SK-N-SH (cell line): ENCODE results near the gene MET. TPM values are rescaled to one million over a fixed set of nuclear protein-coding genes. Genes with fewer than 3 reads are reported as not detected.

Experiments used
- CTCF ChIA-PET: fragments of 300-600, 350-600 bp; formaldehyde crosslinking; extraction: SDS; loops from one replicate; lab custom pipeline; 2021; lab: Yijun Ruan, JAX
- POLR2A ChIA-PET: fragments of 350-600 bp; sonication (Branson Sonifier 250); formaldehyde crosslinking; extraction: SDS; loops from one replicate; lab custom pipeline; 2020; ENCODE audit warnings: antibody characterized with exemption, inconsistent platforms; lab: Yijun Ruan, JAX
- DNase-seq: peaks from one replicate; pipeline ENCODE4 v3.0.0; 2012
- H2AFZ ChIP-seq: fragments of 200-600 bp; sonication (generic); 2 replicates; pipeline ENCODE4 v1.8.1; 2016; ENCODE audit warnings: antibody characterized with exemption, mild to moderate bottlenecking, low read depth
- H3F3A ChIP-seq: fragments of 200-600 bp; sonication (generic); replicated peaks from 2 replicates; pipeline ENCODE3; 2016; ENCODE audit warnings: antibody characterized with exemption, mild to moderate bottlenecking; ENCODE audit not compliant: insufficient read depth
- H3K27ac ChIP-seq, 2 experiments: fragments of 200-500 bp in 1 of 2; fragments of 200-600 bp in 1 of 2; sonication (Bioruptor generic) in 1 of 2; sonication (generic), shearing (Covaris generic) in 1 of 2; 2 replicates each; pipeline versions ENCODE4 v1.5.1 to v1.6.1; 2014 to 2016; ENCODE audit warnings: low read depth in 2 of 2, inconsistent platforms in 1 of 2, low read length in 1 of 2, mild to moderate bottlenecking in 1 of 2, mixed read lengths in 1 of 2
- H3K27me3 ChIP-seq: fragments of 200-600 bp; sonication (generic), shearing (Covaris generic); 2 replicates; pipeline ENCODE4 v1.6.1; 2016; ENCODE audit warnings: mixed run types; ENCODE audit not compliant: insufficient read depth
- H3K36me3 ChIP-seq, 2 experiments: fragments of 200-500 bp in 1 of 2; fragments of 200-600 bp in 1 of 2; sonication (Bioruptor generic) in 1 of 2; sonication (generic) in 1 of 2; replicated peaks in 1 of 2; 2 replicates each; pipeline versions ENCODE3 to v1.5.1; 2014 to 2016; ENCODE audit warnings: low read length in 1 of 2, mild to moderate bottlenecking in 1 of 2; ENCODE audit not compliant: insufficient read depth in 2 of 2, control insufficient read depth in 1 of 2
- H3K4me1 ChIP-seq, 2 experiments: fragments of 200-500 bp in 1 of 2; fragments of 200-600 bp in 1 of 2; sonication (Bioruptor generic) in 1 of 2; sonication (generic), shearing (Covaris generic) in 1 of 2; 2 replicates each; pipeline versions ENCODE4 v1.5.1 to v1.6.1; 2014 to 2016; ENCODE audit warnings: low read depth in 1 of 2, low read length in 1 of 2, mixed run types in 1 of 2; ENCODE audit not compliant: insufficient read depth in 2 of 2, control insufficient read depth in 1 of 2
- H3K4me2 ChIP-seq: fragments of 200-600 bp; sonication (generic), shearing (Covaris generic); 2 replicates; pipeline ENCODE4 v1.6.1; 2017; ENCODE audit warnings: mixed run types
- H3K4me3 ChIP-seq, 2 experiments: fragments of 200-500 bp in 1 of 2; fragments of 200-600 bp in 1 of 2; sonication (Bioruptor generic) in 1 of 2; sonication (generic), shearing (Covaris generic) in 1 of 2; 2 replicates each; pipeline versions ENCODE4 v1.5.1 to v1.8.1; 2014 to 2016; ENCODE audit warnings: low read depth in 2 of 2, inconsistent platforms in 1 of 2, low read length in 1 of 2, mild to moderate bottlenecking in 1 of 2, mixed read lengths in 1 of 2, moderate library complexity in 1 of 2
- H3K79me2 ChIP-seq: fragments of 200-600 bp; sonication (generic); 2 replicates; pipeline ENCODE4 v1.8.1; 2017; ENCODE audit warnings: mild to moderate bottlenecking; ENCODE audit not compliant: insufficient read depth
- H3K9ac ChIP-seq: fragments of 200-600 bp; sonication (generic); 2 replicates; pipeline ENCODE4 v1.6.1; 2017; ENCODE audit warnings: mixed run types
- H3K9me2 ChIP-seq: fragments of 200-600 bp; sonication (generic); 2 replicates; pipeline ENCODE4 v1.6.1; 2017; ENCODE audit warnings: mixed run types
- H3K9me3 ChIP-seq: fragments of 200-600 bp; sonication (generic); 2 replicates; pipeline ENCODE4 v1.6.1; 2017; ENCODE audit warnings: mixed run types, mild to moderate bottlenecking, moderate library complexity
- H4K20me1 ChIP-seq: fragments of 200-600 bp; sonication (generic); 2 replicates; pipeline ENCODE4 v1.6.1; 2017; ENCODE audit warnings: mild to moderate bottlenecking, mixed run types; ENCODE audit not compliant: insufficient read depth
- CTCF ChIP-seq: fragments of 200-600 bp; sonication (generic); IDR thresholded peaks from 2 replicates; pipeline ENCODE4 v1.6.1; 2017; ENCODE audit warnings: antibody characterized with exemption, mild to moderate bottlenecking, moderate library complexity
- EZH2phosphoT487 ChIP-seq: fragments of 200-600 bp; sonication (generic); IDR thresholded peaks from 2 replicates; pipeline ENCODE4 v1.6.1; 2017; ENCODE audit warnings: low read depth, mixed run types, mild to moderate bottlenecking, antibody characterized with exemption, moderate library complexity, borderline replicate concordance
- FOSL2 ChIP-seq: IDR thresholded peaks from 2 replicates; pipeline ENCODE4 v1.4.0; 2012; ENCODE audit warnings: low read depth, mild to moderate bottlenecking, moderate library complexity, borderline replicate concordance
- FOXJ3 ChIP-seq: sonication (generic); formaldehyde crosslinking; IDR thresholded peaks from 2 replicates; pipeline ENCODE4 v1.5.1; 2020; ENCODE audit warnings: mild to moderate bottlenecking, missing genetic modification reagents
- FOXM1 ChIP-seq: IDR thresholded peaks from 2 replicates; pipeline ENCODE4 v1.4.0; 2012; ENCODE audit warnings: low read depth, mild to moderate bottlenecking
- GABPA ChIP-seq: IDR thresholded peaks from 2 replicates; pipeline ENCODE4 v1.4.0; 2012; ENCODE audit warnings: low read depth, mild to moderate bottlenecking
- GATA2 ChIP-seq: sonication (generic); formaldehyde crosslinking; IDR thresholded peaks from 2 replicates; pipeline ENCODE4 v1.5.0; 2020; ENCODE audit warnings: mild to moderate bottlenecking, missing genetic modification reagents
- IRF3 ChIP-seq: fragments of 150-350 bp; IDR thresholded peaks from 2 replicates; pipeline ENCODE4 v1.6.1; 2016; ENCODE audit warnings: mild to moderate bottlenecking, low read depth, low read length
- JUND ChIP-seq: IDR thresholded peaks from 2 replicates; pipeline ENCODE4 v1.4.0; 2012
- MAX ChIP-seq: IDR thresholded peaks from 2 replicates; pipeline ENCODE4 v1.4.0; 2012; ENCODE audit warnings: low read depth
- MEF2A ChIP-seq: IDR thresholded peaks from 2 replicates; pipeline ENCODE4 v1.4.0; 2012; ENCODE audit warnings: low read depth, borderline replicate concordance
- MXI1 ChIP-seq: IDR thresholded peaks from 2 replicates; pipeline ENCODE4 v1.6.1; 2012; ENCODE audit warnings: mild to moderate bottlenecking, low read depth, low read length, improper control_type of control experiment
- NRF1 ChIP-seq: IDR thresholded peaks from 2 replicates; pipeline ENCODE4 v1.6.1; 2012; ENCODE audit warnings: low read depth, mild to moderate bottlenecking, low read length
- POLR2AphosphoS5 ChIP-seq: IDR thresholded peaks from 2 replicates; pipeline ENCODE4 v1.6.1; 2012; ENCODE audit warnings: low read depth, low read length
- RAD21 ChIP-seq: IDR thresholded peaks from 2 replicates; pipeline ENCODE4 v1.6.1; 2012; ENCODE audit warnings: mild to moderate bottlenecking, low read length
- RCOR1 ChIP-seq: fragments of 150-350 bp; IDR thresholded peaks from 2 replicates; pipeline ENCODE4 v1.6.1; 2017; ENCODE audit warnings: antibody characterized with exemption, low read length
- REST ChIP-seq: IDR thresholded peaks from 2 replicates; pipeline ENCODE4 v1.6.1; 2012; ENCODE audit warnings: mild to moderate bottlenecking, low read depth, low read length, moderate library complexity
- RFX5 ChIP-seq: IDR thresholded peaks from 2 replicates; pipeline ENCODE4 v1.6.1; 2012; ENCODE audit warnings: mild to moderate bottlenecking, improper control_type of control experiment, low read length
- RXRA ChIP-seq: IDR thresholded peaks from 2 replicates; pipeline ENCODE4 v1.4.0; 2012; ENCODE audit warnings: low read depth, mild to moderate bottlenecking, borderline replicate concordance
- SIN3A ChIP-seq: IDR thresholded peaks from 2 replicates; pipeline ENCODE4 v1.6.1; 2012; ENCODE audit warnings: low read depth, mild to moderate bottlenecking, low read length, moderate library complexity, borderline replicate concordance
- TAF1 ChIP-seq: IDR thresholded peaks from 2 replicates; pipeline ENCODE4 v1.6.1; 2012; ENCODE audit warnings: low read depth, mild to moderate bottlenecking, low read length, moderate library complexity, borderline replicate concordance
- TCF12 ChIP-seq: IDR thresholded peaks from 2 replicates; pipeline ENCODE4 v1.4.0; 2012
- USF1 ChIP-seq: IDR thresholded peaks from 2 replicates; pipeline ENCODE4 v1.4.0; 2012; ENCODE audit warnings: low read depth, borderline replicate concordance
- YY1 ChIP-seq: IDR thresholded peaks from 2 replicates; pipeline ENCODE4 v1.4.0; 2012; ENCODE audit warnings: low read depth, mild to moderate bottlenecking
- WGBS: methylation state at CpG from one replicate; pipeline ENCODE4 v1.1.6; 2017; ENCODE audit warnings: low lambda C conversion rate; 5-methylcytosine and 5-hydroxymethylcytosine counted together
- polyA plus RNA-seq, 3 experiments: library from polyadenylated mRNA; depleted of rRNA; stranded (reverse); fragments of >200 nt; gene quantifications; 2 replicates each; pipeline ENCODE4 v1.2.3, GENCODE V29; 2012

Gene MET
- 38.7 and 61.6 TPM in 2 replicates for polyA plus RNA-seq (2012; rRNA removed)
- 51.7 and 56.2 TPM in 2 replicates for polyA plus RNA-seq (2012; cell fraction: cytosol; rRNA removed)
- polyA plus RNA-seq (2012; cell fraction: nucleus; rRNA removed) = 23.8 and 45.1 TPM in 2 replicates

- H3F3A ChIP-seq = peaks cover 9% of the 10 kb centered on the region
- H3K79me2 ChIP-seq = peaks cover 45% of the 10 kb centered on the region
- H2AFZ ChIP-seq = peak within 1 kb of the TSS; percentile 88
- H3K9me3 ChIP-seq = no peaks in the 10 kb centered on the region
- H3K4me1 ChIP-seq = peaks cover 0 to 5% of the 10 kb centered on the region in 2 experiments; a peak in 2 of 4 replicates
- POLR2A ChIA-PET = no interaction called here
- H4K20me1 ChIP-seq = no peaks in the 10 kb centered on the region
- H3K4me2 ChIP-seq = peak within 1 kb of the TSS; percentile 91
- 2% methylated on average over 52 of the region's 101 CpGs for WGBS
- CTCF ChIA-PET = interaction anchor here (0.9 to 1.0 kb wide), 2 partner anchors 14 to 106 kb away, joined by 3 to 6 read pairs; no protein-coding TSS in a partner anchor
- peak; percentile 73 for DNase-seq
- H3K27me3 ChIP-seq = peaks cover 24% of the 10 kb centered on the region; the same call in 1 of the 2 replicates
- peak within 1 kb of the TSS; percentile 48 to 64 for H3K27ac ChIP-seq
- peak within 1 kb of the TSS; percentile 62 to 64 for H3K4me3 ChIP-seq
- no peaks in the 10 kb centered on the region for H3K9me2 ChIP-seq
- no peaks in the 10 kb centered on the region for H3K36me3 ChIP-seq
- H3K9ac ChIP-seq = peak within 1 kb of the TSS; percentile 76
- no peak for TF ChIP-seq REST
- TF ChIP-seq RXRA = no peak; the same call in 1 of the 2 replicates
- no peak for TF ChIP-seq GATA2 (CRISPR knock-in tag)
- TF ChIP-seq MAX = peak; percentile 95
- no peak for TF ChIP-seq FOXM1
- TF ChIP-seq RCOR1 = no peak
- TF ChIP-seq TAF1 = 0 out of 2 replicates have a peak, but pooled peaks have one; percentile 19
- TF ChIP-seq RFX5 = no peak
- no peak for TF ChIP-seq MEF2A
- TF ChIP-seq YY1 = no peak
- TF ChIP-seq RAD21 = peak; percentile 58
- no peak for TF ChIP-seq NRF1
- no peak for TF ChIP-seq GABPA
- peak; percentile 67 for TF ChIP-seq CTCF
- no peak; the same call in 1 of the 2 replicates for TF ChIP-seq JUND
- peak; percentile 39; the same call in 1 of the 2 replicates for TF ChIP-seq FOSL2
- TF ChIP-seq FOXJ3 (CRISPR knock-in tag) = no peak
- TF ChIP-seq EZH2phosphoT487 = no peak
- peak; percentile 32; the same call in 1 of the 2 replicates for TF ChIP-seq POLR2AphosphoS5
- peak; percentile 16; the same call in 1 of the 2 replicates for TF ChIP-seq SIN3A
- TF ChIP-seq IRF3 = no peak
- no peak for TF ChIP-seq MXI1
- TF ChIP-seq USF1 = peak; percentile 34; the same call in 1 of the 2 replicates
- no peak for TF ChIP-seq TCF12
These were observed at the start of gene MET for GRCh38 chr7:116671681-116672595. Gene MET, plus strand, starts transcription at chr7:116672196. Its CDS starts 26,889 bp downstream, at chr7:116699085.
